KBM-7 (cell line): ENCODE data around the gene PRKCA.
A peak's percentile ranks its signal among the peaks of the same experiment; 100 is the strongest.
"Not testable (repeated sequence)": the region's sequence is repeated elsewhere in the genome, so short reads cannot be mapped to it uniquely, and the experiment has no call there.

Source experiments
- DNase-seq: peaks from one replicate; pipeline ENCODE4 v3.0.0-alpha.2; 2015
- in situ Hi-C: fragments of 300-500 bp; cut with MboI; formaldehyde crosslinking; loops from 2 replicates; pipeline ENCODE4 v1.14.3; 2020; ENCODE audit warnings: low sequenced_read_pairs, low pct_unique_long_range_greater_than_20kb, mixed read lengths

Gene PRKCA

DNA sequence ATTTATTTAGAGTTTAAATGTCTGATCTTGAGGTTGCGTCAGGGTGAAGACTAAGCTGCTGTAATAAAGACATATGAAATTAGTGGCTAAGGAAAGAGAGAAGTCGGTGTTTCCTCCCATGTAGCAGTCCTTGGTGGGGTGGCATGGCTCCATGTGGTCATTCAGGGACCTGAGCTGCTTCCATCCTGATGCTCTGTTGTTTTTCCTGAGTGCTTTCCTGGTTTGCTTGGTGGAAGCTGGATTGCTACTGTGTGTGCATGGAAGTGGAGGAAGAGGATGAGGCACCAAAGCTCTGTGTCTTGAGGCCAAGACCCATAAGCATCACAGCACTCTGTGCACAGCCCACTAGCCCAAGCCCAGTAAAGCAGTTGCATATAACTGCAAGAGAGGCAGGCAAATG, 290.7 kb downstream of the PRKCA start:
- in situ Hi-C loops, result no loop called here
- no peak for DNase-seq

DNA sequence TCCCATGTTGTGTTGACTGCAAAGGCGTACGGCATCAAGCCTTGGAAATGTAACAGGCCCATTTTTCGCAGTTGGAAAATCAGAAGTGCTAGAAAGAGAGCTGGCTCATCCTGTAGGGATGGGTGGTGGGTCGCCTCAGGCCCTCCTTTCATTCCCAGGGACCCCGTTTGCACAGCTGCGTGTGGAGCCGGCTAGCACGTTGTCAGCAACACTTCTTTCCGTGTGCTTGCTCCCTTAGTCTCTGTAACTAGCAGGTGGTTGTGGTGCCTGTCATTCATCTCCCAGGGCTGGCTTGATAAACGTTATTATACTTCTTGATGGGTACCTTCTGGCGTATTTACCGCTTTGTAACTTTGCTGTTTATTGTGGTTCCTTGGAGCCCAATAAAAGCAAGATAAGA, 293.5 kb downstream of the PRKCA start:
- in situ Hi-C loops, result no loop called here
- no peak for DNase-seq

DNA sequence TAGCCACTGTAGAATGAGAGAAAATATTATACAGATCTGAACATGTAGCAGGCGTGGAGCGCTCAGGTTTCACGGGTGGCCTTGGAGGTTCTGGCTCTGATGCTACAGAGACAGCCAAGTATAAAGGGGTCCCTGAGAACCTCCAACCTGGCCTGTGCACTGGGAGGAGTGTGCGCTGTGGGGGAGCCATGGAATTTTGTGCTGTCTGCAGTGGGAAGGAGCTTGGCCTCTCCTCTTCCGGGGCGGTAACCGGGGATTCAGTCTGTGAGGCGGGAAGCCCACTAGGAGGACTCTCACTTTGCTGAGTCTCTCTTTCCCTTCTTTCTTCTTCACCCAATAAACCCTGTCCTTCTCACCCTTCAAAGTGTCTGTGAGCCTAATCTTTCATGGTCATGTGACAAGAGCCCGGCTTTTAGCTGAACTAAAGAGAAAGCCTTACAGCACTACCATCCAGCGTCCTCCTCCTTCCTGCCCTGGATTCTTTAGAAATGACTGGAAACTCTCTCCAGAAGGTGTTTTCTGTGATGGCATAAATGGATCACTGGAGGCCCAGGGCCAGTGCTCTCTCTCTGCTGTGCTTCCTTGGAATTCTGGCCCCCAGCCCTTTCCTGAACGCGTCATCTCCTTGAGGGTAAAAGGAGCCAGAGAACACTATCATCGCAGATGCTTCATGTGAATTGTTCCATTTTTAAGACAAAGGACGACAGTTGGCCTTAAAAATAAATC, 300.4 kb downstream of the PRKCA start:
- in situ Hi-C loops, result no loop called here
- no peak for DNase-seq

DNA sequence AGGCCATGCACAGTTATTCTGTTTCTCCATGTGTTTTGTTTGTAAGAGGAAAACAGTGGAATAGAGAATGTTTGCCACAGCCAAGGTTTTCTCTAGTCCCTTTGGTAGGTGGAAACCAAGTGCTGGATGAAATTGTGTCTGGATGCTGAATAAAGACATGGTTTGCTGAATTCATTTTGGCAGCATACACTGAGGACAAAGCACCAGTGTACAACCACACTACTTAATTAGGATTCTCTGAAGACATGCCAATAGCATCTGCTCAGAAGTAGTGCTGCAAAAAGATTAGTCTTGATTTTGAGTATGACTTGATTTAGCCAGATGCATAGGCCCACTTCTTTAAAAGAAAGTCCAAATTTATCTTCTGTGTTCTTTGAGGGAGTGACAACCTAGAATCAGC, 302.0 kb downstream of the PRKCA start:
- in situ Hi-C loops, result no loop called here
- DNase-seq, result no peak

DNA sequence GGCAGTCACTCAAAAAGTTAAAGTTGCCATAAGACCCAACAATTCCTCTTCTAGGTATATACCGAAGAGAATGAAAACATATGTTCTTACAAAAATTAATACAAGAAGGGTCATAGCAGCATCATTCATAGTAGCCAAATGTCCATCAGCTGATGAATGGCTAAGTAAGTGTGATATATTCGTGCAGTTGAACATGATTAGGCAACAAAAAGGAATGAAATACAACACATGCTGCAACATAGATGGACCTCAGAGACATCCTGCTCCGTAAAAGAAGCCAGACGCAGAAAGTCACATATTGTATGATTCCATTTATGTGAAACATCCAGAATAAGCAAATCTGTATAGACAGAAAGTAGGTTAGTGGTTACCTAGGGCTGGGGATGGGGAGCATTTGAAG, 303.1 kb downstream of the PRKCA start:
- in situ Hi-C loops, result no loop called here
- DNase-seq, result no peak

DNA sequence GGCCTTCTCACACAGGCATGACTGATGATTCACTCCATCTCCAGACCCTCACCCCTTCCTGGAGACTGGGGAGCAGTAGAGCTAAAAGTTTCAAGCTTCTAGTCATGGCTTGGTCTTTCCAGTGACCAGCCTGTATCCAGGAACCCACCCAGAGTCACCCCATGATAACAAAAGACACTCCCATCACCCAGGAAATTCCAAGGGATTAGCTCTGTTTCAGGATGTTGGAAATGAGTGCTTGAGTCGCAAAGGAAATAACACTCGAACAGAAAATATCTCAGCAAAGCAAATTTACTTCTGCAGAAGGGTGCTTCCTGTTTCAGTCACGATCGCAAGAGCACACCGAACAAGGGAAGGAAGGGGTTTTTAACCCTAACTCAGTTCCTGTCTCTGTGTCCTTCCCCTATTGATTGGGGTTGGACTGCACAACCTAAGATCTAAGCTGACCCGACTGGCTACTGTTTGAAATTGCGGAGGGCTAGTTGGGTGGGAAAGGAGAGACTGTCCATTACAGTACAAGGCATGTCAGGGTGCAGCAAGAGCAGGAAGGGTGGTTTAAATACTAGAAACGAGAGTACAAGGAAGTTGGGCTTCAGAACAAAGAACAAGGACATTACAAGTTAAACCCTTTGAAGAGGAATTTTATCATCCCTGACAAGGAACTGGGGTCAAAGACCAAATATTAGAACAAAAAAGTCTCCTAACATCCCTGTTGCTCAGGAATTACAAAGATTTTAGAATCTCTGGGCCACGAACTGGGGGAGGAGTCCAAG, 308.1 kb downstream of the PRKCA start:
- DNase-seq, result no peak
- in situ Hi-C loops, result no loop called here

DNA sequence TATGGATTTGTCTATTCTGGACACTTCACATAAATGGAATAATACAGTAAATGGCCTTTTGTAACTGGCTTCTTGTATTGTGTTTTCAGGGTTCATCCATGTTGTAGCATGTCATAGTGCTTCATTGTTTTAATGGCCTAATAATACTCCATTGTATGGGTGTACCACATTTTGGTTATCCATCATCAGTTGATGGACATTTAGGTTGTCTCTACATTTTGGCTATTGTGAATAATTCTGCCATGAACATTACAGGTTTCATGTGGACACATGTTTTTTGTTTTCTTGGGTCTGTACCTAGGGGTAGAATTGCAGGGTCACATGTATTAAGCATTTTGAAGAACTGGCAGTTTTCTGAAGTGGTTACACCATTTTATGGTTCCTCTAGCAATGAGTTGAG, 309.0 kb downstream of the PRKCA start:
- in situ Hi-C loops, result no loop called here
- no peak for DNase-seq

DNA sequence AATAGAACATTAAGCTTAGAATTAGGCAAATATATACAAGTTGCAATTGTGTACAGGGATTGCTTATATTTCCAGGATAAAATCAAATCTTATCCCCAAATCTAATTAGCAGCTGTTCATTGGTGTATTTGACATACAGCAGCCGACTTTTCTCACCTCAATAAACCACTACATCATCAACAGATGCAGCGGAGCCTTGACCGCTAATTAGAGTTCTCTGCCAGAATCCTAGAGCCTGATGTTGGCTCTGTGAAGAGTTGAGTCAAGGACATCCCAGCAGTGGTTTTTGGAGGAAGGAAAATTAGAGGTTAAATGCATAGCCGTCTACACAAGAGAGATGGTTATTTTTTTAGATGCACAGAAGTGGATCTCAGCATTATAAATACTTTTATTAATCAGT, 310.6 kb downstream of the PRKCA start:
- no peak for DNase-seq
- in situ Hi-C loops, result no loop called here

DNA sequence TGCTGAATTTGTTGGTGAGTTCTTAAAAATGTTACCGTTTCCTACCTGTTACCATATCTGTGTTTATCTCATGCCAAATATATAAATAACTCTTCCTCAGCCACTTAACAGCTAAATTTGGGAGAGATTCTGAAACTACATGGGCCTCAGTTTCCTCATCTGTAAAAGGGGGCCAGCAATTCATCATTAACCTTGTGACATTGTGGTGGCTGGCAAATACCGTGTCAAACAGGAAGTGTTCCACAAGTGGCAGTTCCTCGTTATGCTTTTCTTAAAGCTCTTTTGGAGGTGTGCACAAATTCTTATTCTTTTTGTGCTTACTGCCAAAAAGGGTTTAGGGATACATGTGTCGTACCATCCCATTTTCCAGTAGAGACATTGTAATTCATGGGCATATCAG, 312.1 kb downstream of the PRKCA start:
- in situ Hi-C loops, result no loop called here
- no peak for DNase-seq

DNA sequence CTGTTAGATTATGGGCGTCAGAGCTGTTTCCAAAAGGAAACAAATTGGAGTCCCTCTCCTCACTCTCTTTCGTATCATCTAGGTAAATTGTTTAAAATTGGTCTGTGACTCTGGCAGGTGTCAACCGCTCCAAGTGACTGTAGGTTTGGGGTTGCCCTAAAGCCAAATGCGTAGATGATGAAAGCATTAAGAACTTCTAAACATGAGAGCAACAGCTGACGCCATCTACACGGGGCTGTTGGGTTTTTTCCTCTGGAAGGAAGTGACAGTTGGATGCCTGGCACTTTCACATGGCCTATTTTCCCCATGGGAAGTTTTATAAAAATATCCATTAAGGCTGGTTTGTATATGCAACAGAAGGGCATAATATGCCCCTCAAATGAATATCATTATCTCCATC, 316.8 kb downstream of the PRKCA start:
- no peak for DNase-seq
- in situ Hi-C loops, result no loop called here

DNA sequence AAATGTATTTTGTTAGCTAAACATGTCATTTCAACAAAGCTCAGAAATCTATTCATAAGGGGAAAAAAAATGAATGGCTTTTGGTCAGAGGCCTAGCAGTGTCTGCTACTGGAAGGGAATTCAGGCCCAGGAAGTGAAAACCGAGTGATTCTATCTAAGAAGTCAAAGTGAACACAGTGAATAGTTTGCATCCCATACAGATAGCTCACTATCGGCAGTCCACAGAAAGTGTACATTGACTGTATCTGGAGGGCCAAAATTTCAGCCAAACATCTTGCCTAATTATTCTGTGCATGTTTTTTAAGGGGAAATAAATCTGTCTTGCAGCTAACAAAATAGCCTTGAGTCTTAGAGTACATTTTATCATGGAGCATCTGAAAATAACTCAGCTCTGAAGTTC, 318.1 kb downstream of the PRKCA start:
- in situ Hi-C loops, result no loop called here
- DNase-seq, result no peak

DNA sequence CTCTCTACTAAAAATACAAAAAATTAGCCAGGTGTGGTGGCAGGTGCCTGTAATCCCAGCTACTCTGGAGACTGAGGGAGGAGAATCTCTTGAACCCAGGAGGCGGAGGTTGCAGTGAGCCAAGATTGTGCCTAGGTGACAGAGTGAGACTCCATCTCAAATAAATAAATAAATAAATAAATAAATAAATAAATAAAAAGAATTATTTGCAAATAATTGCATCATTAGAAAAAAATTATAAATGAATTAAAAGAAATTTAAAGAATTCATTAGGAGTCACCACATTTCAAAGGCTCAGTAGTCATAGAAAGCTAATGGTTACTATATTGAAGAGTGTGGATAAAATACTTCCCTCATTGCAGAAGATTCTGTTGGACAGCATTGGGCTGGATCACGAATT, 322.2 kb downstream of the PRKCA start:
- in situ Hi-C loops, DNase-seq: not testable (repeated sequence)

DNA sequence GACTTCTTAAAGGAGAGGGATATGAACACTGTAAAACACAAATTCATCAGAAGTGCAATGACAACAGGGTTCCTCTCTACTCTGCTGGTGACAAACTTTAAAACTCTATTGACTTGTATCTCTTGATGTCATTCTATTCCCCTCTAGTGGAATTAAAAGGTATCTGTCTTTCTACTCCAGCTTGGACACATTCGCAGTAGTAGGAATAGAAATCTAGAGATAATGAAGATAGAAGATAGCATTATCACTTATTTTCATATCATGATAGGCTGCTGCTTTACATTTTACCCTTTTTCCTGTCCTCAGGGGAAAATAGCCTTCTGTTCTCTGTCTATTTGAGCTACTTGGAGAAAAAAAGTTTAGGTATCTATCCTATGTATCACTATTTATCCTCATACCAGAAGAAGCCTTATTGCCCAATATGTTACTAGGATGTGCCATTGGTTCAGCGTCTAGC, 322.9 kb downstream of the PRKCA start:
- DNase-seq, result peak; percentile 27
- in situ Hi-C loops, result no loop called here

DNA sequence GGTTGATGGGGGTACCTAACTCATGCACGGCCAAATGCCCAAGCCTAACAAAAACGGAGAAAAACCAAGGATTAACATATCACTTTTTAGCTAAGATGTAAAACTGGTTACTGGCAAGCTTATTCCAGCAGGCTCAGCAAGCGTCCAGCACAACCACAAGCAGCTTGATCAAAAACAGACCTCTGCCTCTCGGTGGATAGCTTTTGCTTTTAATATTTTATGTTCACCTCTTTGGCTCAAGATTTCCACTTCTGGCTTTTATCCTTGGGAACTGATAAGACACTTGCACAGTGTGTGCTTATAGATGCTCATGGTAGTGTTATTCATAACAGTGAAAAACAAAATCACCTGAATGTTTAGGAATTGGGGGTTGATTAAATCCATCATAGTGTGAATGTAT, 325.6 kb downstream of the PRKCA start:
- DNase-seq, result no peak
- in situ Hi-C loops, result no loop called here

DNA sequence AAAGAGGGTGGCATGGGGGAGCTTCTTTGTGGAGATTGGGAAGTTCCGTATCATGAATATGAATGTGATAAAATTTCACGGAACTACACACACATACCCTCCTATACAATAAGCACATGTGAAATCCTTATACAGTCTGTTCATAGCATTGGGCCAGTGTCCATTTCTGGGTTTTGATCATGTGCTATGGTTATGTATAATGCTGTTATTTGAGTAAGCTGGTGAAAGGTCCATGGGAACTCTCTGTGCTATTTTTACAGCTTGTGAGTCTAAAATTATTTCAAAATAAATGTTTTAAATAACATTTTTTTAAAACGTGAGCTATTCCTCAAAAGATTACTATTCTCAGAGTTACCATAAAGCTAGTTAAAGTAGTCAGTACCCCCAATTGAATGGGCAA, 327.3 kb downstream of the PRKCA start:
- in situ Hi-C loops, result no loop called here
- DNase-seq, result no peak

DNA sequence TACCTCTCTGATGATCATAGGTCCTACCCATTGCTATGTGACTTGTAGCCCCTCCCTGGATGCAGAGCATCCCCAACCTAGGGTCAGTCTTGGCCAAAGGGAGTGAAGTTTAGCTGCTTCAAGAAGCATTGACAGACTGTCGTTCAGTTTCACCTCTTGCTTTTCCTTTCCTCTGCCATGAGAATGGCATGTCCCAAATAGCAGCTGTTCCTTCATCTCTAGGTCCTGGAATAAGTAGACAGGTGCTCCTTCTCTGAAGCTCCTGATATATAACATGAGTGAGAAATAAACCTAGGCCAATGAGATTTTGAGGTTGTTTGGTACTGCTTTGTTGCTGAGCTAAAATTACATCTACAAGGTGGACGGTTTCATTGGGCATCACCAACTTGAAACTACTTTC, 328.0 kb downstream of the PRKCA start:
- no peak for DNase-seq
- in situ Hi-C loops, result no loop called here

DNA sequence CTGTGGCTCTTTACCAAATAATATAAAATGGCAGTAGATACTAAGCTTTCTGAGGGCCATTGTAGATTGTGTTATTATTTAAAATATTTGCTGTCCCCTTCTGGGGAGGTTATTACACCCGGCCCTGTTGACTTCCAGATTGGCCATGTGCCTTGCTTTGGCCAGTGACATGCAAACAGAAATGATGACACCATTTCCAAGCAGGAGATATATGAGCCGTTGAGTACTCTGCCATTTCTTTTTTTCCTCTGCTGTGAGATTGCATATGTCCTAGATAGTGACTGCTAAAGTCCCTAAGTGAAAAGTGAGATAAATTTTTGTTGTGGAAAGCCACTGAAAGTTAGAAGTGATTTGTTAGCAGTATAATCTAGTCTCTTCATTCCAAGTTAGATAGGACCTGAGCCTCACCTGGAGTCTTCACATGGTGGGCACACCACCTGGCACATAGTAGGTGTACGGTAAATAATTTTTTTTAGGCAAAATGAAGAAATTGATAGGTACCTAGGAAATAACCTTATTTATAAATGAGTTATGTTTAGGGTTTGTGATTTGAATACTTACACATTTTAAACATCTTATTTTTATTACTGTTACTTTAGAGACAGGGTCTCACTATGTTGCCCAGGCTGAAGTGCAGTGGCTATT, 328.5 kb downstream of the PRKCA start:
- no peak for DNase-seq
- in situ Hi-C loops, result no loop called here

DNA sequence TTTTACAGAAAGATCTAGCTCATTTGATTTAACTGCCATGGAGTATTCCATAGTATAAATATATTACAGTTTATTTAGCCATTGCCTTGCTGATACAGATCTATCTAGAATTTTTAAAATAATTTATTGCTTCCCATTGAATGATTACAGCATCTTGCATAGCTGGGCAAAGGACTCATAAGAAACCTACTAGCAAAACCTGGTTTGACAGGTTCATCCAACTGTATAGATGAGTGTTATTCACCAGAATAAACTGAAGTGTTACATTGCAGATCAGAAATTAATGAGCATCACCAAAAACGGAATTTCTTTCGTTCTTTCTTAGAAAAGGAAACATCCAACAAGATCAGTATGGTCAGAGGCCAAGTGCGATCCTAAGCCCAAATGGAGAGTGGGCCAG, 330.3 kb downstream of the PRKCA start:
- no peak for DNase-seq
- in situ Hi-C loops, result no loop called here

DNA sequence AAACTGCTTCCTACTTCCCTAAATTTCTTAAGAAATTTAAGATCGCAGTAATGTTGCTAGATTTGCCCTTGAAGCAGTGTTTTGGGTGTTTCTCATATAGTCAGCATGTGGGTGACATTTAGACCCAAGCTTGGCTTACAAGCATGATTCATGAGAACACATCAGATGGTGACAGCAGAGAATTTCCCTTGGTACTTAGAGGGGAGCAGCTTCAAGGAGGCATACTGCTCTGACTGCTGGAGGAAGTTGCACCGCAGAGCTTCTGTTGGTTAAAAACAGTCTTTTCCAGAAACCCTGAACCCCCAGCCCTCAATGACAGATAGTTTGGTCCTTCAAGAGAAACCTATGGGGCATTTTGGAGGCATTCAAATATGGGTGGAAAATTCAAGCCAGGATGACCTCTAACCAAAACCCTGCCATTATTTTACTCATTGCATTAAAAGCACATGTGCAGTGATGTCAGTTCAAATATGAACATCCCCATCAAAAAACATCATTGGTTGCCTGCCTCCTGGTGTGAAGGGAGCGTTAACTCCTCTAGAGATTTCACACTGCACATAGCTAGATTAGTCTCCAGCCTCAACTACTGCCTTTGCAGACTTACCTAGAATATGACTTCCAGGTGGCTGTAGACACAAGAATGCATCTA, 331.0 kb downstream of the PRKCA start:
- peak; percentile 41 for DNase-seq
- in situ Hi-C loops, result no loop called here

DNA sequence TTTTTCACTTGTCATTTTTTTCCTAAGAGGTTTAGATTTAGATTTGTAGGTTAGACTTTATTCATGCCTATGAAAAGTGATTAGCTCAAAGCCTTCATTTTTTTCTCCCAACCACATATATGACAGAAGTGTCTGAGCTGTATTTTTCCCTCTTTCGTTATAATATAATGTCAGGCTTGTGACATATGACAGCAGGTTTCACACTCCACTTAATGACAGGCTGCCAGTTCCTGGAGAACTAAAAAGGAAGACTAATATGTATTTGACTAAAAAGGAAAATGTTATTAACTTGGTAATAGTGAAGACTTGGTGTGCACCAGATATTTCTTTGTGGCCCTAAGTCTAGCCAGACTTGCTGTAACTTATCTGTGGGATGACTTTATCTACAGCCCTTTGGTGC, 331.8 kb downstream of the PRKCA start:
- in situ Hi-C loops, result no loop called here

More for the DNA sequence above, 331.8 kb downstream of the PRKCA start:
- no peak for DNase-seq
